GM06990 (cell line): ENCODE results near the gene AK5.

Experiments used
- DNase-seq: peaks from one replicate; pipeline ENCODE4 v3.0.0-alpha.2; 2011; ENCODE audit not compliant: insufficient read length; ENCODE audit errors: extremely low read depth
- H3K27me3 ChIP-seq: replicated peaks from 2 replicates; pipeline ENCODE4 v1.6.0; 2011; ENCODE audit warnings: low read length; ENCODE audit not compliant: control insufficient read depth, insufficient read depth
- H3K36me3 ChIP-seq: 2 replicates; pipeline ENCODE4 v1.5.1; 2011; ENCODE audit warnings: low read length; ENCODE audit not compliant: control insufficient read depth, insufficient read depth
- H3K4me3 ChIP-seq: replicated peaks from 2 replicates; pipeline ENCODE4 v1.5.1; 2011; ENCODE audit warnings: low read depth, mild to moderate bottlenecking, control low read depth, low read length
- CTCF ChIP-seq: IDR thresholded peaks from 2 replicates; pipeline ENCODE4 v1.5.1; 2011; ENCODE audit warnings: low read length, control low read depth, mild to moderate bottlenecking, inconsistent platforms; ENCODE audit not compliant: insufficient read depth, poor library complexity, severe bottlenecking

AK5 gene

GRCh38 chr1:77399250-77400086 lies 117.6 kb downstream of the AK5 start:
- no peak for DNase-seq
- Histone ChIP-seq H3K4me3 (no peak overlapping the region), H3K36me3 (no peaks in the 10 kb centered on the region), H3K27me3 (no peaks in the 10 kb centered on the region)
- no peak for TF ChIP-seq CTCF

- no peak overlapping the region for H3K4me3 ChIP-seq
- no peak for TF ChIP-seq CTCF
- no peaks in the 10 kb centered on the region; the same call in none of the 2 replicates for H3K27me3 ChIP-seq
- no peak for DNase-seq
- H3K36me3 ChIP-seq: no peaks in the 10 kb centered on the region
These were observed 119.0 kb downstream of the AK5 start for GRCh38 chr1:77400781-77401180.

- no peaks in the 10 kb centered on the region; the same call in none of the 2 replicates for H3K27me3 ChIP-seq
- no peak for TF ChIP-seq CTCF
- no peak for DNase-seq
- H3K36me3 ChIP-seq: no peaks in the 10 kb centered on the region
- H3K4me3 ChIP-seq: no peak overlapping the region
These were observed 119.6 kb downstream of the AK5 start for GRCh38 chr1:77401384-77401783.

GRCh38 chr1:77405186-77405585 lies 123.4 kb downstream of the AK5 start:
- no peak for DNase-seq
- Histone ChIP-seq H3K4me3 (no peak overlapping the region), H3K27me3 (no peaks in the 10 kb centered on the region; the same call in none of the 2 replicates), H3K36me3 (no peaks in the 10 kb centered on the region)
- no peak for TF ChIP-seq CTCF

GRCh38 chr1:77406661-77407060 lies 124.8 kb downstream of the AK5 start:
- Histone ChIP-seq H3K36me3 (no peaks in the 10 kb centered on the region), H3K4me3 (no peak overlapping the region), H3K27me3 (no peaks in the 10 kb centered on the region; the same call in none of the 2 replicates)
- DNase-seq: no peak
- no peak for TF ChIP-seq CTCF
